Mucosa of stomach (tissue), 1 donor: Measurements from ENCODE around the gene ZP3.
A peak's percentile ranks its signal among the peaks of the same experiment; 100 is the strongest.
"Not testable (repeated sequence)": the region's sequence is repeated elsewhere in the genome, so short reads cannot be mapped to it uniquely, and the experiment has no call there.

Experiments used
- H3K27me3 ChIP-seq: one replicate; pipeline ENCODE4 v1.7.0; 2013; ENCODE audit warnings: mild to moderate bottlenecking, low read length; ENCODE audit not compliant: control insufficient read depth, insufficient read depth
- H3K36me3 ChIP-seq: one replicate; pipeline ENCODE4 v1.7.0; 2013; ENCODE audit warnings: low read length; ENCODE audit not compliant: control insufficient read depth, insufficient read depth
- H3K4me1 ChIP-seq: one replicate; pipeline ENCODE4 v1.7.0; 2013; ENCODE audit warnings: mild to moderate bottlenecking, low read length; ENCODE audit not compliant: control insufficient read depth, insufficient read depth
- H3K4me3 ChIP-seq: one replicate; pipeline ENCODE4 v1.7.0; 2013; ENCODE audit warnings: low read length
- H3K9ac ChIP-seq: one replicate; pipeline ENCODE4 v1.7.0; 2013; ENCODE audit warnings: mild to moderate bottlenecking, low read length, moderate library complexity
- H3K9me3 ChIP-seq: one replicate; pipeline ENCODE4 v1.7.0; 2013; ENCODE audit warnings: mild to moderate bottlenecking, low read length, moderate library complexity; ENCODE audit not compliant: control insufficient read depth
- donor health status: Pancreatic carcinoma.

ZP3 gene

GRCh38 chr7:76424413-76425111, at the start of gene ZP3:
Gene ZP3 (plus strand): TSS chr7:76424950. CDS start chr7:76424965, 15 bp downstream.
- no peaks in the 10 kb centered on the region for H3K36me3 ChIP-seq
- H3K9me3 ChIP-seq: no peaks in the 10 kb centered on the region
- no peak within 1 kb of the TSS for H3K9ac ChIP-seq
- H3K4me3 ChIP-seq: no peak within 1 kb of the TSS
- no peaks in the 10 kb centered on the region for H3K4me1 ChIP-seq
- no peaks in the 10 kb centered on the region for H3K27me3 ChIP-seq

GRCh38 chr7:76375251-76375650, 49.5 kb upstream of the ZP3 start:
- Histone ChIP-seq H3K4me1 (peaks cover 15% of the 10 kb centered on the region), H3K36me3 (no peaks in the 10 kb centered on the region), H3K9me3 (no peaks in the 10 kb centered on the region), H3K9ac (no peak overlapping the region), H3K4me3 (no peak overlapping the region), H3K27me3 (no peaks in the 10 kb centered on the region)

- Histone ChIP-seq H3K27me3 (no peaks in the 10 kb centered on the region), H3K9ac (no peak overlapping the region)
Observed at GRCh38 chr7:76377186-76377918, 47.4 kb upstream of the ZP3 start.

GRCh38 chr7:76380623-76380966, 44.2 kb upstream of the ZP3 start:
- Histone ChIP-seq H3K36me3 (no peaks in the 10 kb centered on the region), H3K9me3 (no peaks in the 10 kb centered on the region), H3K4me1 (peaks cover 12% of the 10 kb centered on the region), H3K9ac (peak overlapping the region; percentile 63), H3K4me3 (peak overlapping the region; percentile 18), H3K27me3 (no peaks in the 10 kb centered on the region)

More at GRCh38 chr7:76377186-76377918, 47.4 kb upstream of the ZP3 start:
- peaks cover 20% of the 10 kb centered on the region for H3K4me1 ChIP-seq
- no peak overlapping the region for H3K4me3 ChIP-seq
- H3K36me3 ChIP-seq: no peaks in the 10 kb centered on the region
- H3K9me3 ChIP-seq: no peaks in the 10 kb centered on the region

- H3K9ac ChIP-seq: no peak overlapping the region
- H3K4me1 ChIP-seq: peaks cover 12% of the 10 kb centered on the region
- no peaks in the 10 kb centered on the region for H3K27me3 ChIP-seq
- H3K36me3 ChIP-seq: no peaks in the 10 kb centered on the region
- H3K9me3 ChIP-seq: no peaks in the 10 kb centered on the region
- H3K4me3 ChIP-seq: no peak overlapping the region
Observed at GRCh38 chr7:76381814-76382213, 42.9 kb upstream of the ZP3 start.

- H3K27me3 ChIP-seq: no peaks in the 10 kb centered on the region
- no peak overlapping the region for H3K9ac ChIP-seq
- H3K36me3 ChIP-seq: no peaks in the 10 kb centered on the region
- no peaks in the 10 kb centered on the region for H3K9me3 ChIP-seq
- H3K4me1 ChIP-seq: peaks cover 12% of the 10 kb centered on the region
- no peak overlapping the region for H3K4me3 ChIP-seq
Observed at GRCh38 chr7:76383089-76383944, 41.4 kb upstream of the ZP3 start.

- H3K27me3 ChIP-seq: no peaks in the 10 kb centered on the region
- H3K9me3 ChIP-seq: no peaks in the 10 kb centered on the region
- H3K4me3 ChIP-seq: no peak overlapping the region
- no peaks in the 10 kb centered on the region for H3K36me3 ChIP-seq
- H3K9ac ChIP-seq: no peak overlapping the region
- no peaks in the 10 kb centered on the region for H3K4me1 ChIP-seq
Observed at GRCh38 chr7:76386691-76387260, 38.0 kb upstream of the ZP3 start.

GRCh38 chr7:76387789-76388188, 37.0 kb upstream of the ZP3 start:
- not testable (repeated sequence) for H3K4me1 ChIP-seq, H3K4me3 ChIP-seq, H3K9me3 ChIP-seq, H3K36me3 ChIP-seq, H3K9ac ChIP-seq, H3K27me3 ChIP-seq

- H3K4me3 ChIP-seq: no peak overlapping the region
- no peaks in the 10 kb centered on the region for H3K36me3 ChIP-seq
- peaks cover 6% of the 10 kb centered on the region for H3K4me1 ChIP-seq
- H3K9me3 ChIP-seq: no peaks in the 10 kb centered on the region
- H3K9ac ChIP-seq: no peak overlapping the region
- H3K27me3 ChIP-seq: no peaks in the 10 kb centered on the region
Observed at GRCh38 chr7:76390092-76390491, 34.7 kb upstream of the ZP3 start.

- H3K36me3 ChIP-seq: no peaks in the 10 kb centered on the region
- H3K4me1 ChIP-seq: peaks cover 19% of the 10 kb centered on the region
- no peaks in the 10 kb centered on the region for H3K9me3 ChIP-seq
- H3K4me3 ChIP-seq: no peak overlapping the region
- H3K27me3 ChIP-seq: no peaks in the 10 kb centered on the region
- H3K9ac ChIP-seq: peak overlapping the region; percentile 63
Observed at GRCh38 chr7:76392531-76393115, 32.1 kb upstream of the ZP3 start.

- Histone ChIP-seq H3K36me3 (no peaks in the 10 kb centered on the region), H3K27me3 (no peaks in the 10 kb centered on the region), H3K9ac (peak overlapping the region; percentile 76), H3K9me3 (no peaks in the 10 kb centered on the region), H3K4me3 (peak overlapping the region; percentile 49), H3K4me1 (peaks cover 22% of the 10 kb centered on the region)
Observed at GRCh38 chr7:76393116-76394031, 31.4 kb upstream of the ZP3 start.
